IMR-90 (cell line): ENCODE data around the gene ESRRG. TPM values are rescaled to one million over a fixed set of nuclear protein-coding genes. Genes with fewer than 3 reads are reported as not detected.

Experiments
- ATAC-seq: fragments of 200-7000 bp; cut with Tn5 transposase; 2 replicates; pipeline ENCODE4 v1.9.1; 2020; ENCODE audit warnings: low read depth, mild to moderate bottlenecking, moderate library complexity
- BruUV-seq: library from RNA; stranded (reverse); fragments of 400-500 nt; replicated peaks from 2 replicates; lab custom pipeline; 2021; lab: Mats Ljungman, UMichigan
- CTCF ChIA-PET: fragments of 300-600 bp; formaldehyde crosslinking; extraction: SDS; loops from one replicate; lab custom pipeline; 2021; ENCODE audit warnings: antibody characterized with exemption; lab: Yijun Ruan, JAX
- POLR2A ChIA-PET: fragments of 300-600 bp; sonication (Branson Sonifier 250); formaldehyde crosslinking; loops from one replicate; lab custom pipeline; 2022; ENCODE audit warnings: antibody characterized with exemption; ENCODE audit not compliant: unreplicated experiment; lab: Charles Lee
- DNase-seq: peaks from one replicate; pipeline ENCODE4 v3.0.0; 2013
- H2AFZ ChIP-seq: replicated peaks from 2 replicates; pipeline ENCODE3; 2013; ENCODE audit warnings: low read length, mild to moderate bottlenecking; ENCODE audit not compliant: poor library complexity
- H2AK5ac ChIP-seq: 2 replicates; pipeline ENCODE4 v1.6.1; 2013; ENCODE audit warnings: low read depth, low read length, inconsistent platforms
- H2AK9ac ChIP-seq: replicated peaks from 2 replicates; pipeline ENCODE3; 2013; ENCODE audit warnings: mild to moderate bottlenecking, low read depth, low read length, moderate library complexity; ENCODE audit not compliant: poor library complexity
- H2BK120ac ChIP-seq: 2 replicates; pipeline ENCODE4 v1.6.1; 2013; ENCODE audit warnings: low read depth, low read length, inconsistent platforms
- H2BK15ac ChIP-seq: 3 replicates; pipeline ENCODE4 v1.6.1; 2013; ENCODE audit warnings: low read depth, low read length, inconsistent platforms
- H2BK20ac ChIP-seq: 2 replicates; pipeline ENCODE4 v1.6.1; 2013; ENCODE audit warnings: low read depth, mild to moderate bottlenecking, inconsistent platforms, low read length, moderate library complexity
- H2BK5ac ChIP-seq: 2 replicates; pipeline ENCODE4 v1.6.1; 2013; ENCODE audit warnings: mild to moderate bottlenecking, low read depth, low read length, inconsistent platforms; ENCODE audit not compliant: poor library complexity, severe bottlenecking
- H3K14ac ChIP-seq: replicated peaks from 2 replicates; pipeline ENCODE4 v1.6.1; 2013; ENCODE audit warnings: low read depth, low read length, inconsistent platforms
- H3K18ac ChIP-seq: 2 replicates; pipeline ENCODE4 v1.6.1; 2013; ENCODE audit warnings: low read depth, low read length, control low read depth
- H3K23ac ChIP-seq: 2 replicates; pipeline ENCODE4 v1.6.1; 2013; ENCODE audit warnings: low read depth, low read length, inconsistent platforms
- H3K27ac ChIP-seq: 2 replicates; pipeline ENCODE4 v1.5.1; 2013; ENCODE audit warnings: mild to moderate bottlenecking, control low read depth, low read length; ENCODE audit not compliant: insufficient read depth
- H3K27me3 ChIP-seq: 2 replicates; pipeline ENCODE4 v1.6.1; 2013; ENCODE audit warnings: low read length; ENCODE audit not compliant: control insufficient read depth, insufficient read depth
- H3K36me3 ChIP-seq: 2 replicates; pipeline ENCODE4 v1.6.1; 2013; ENCODE audit warnings: low read length, mixed read lengths; ENCODE audit not compliant: control insufficient read depth, insufficient read depth
- H3K4ac ChIP-seq: 2 replicates; pipeline ENCODE4 v1.6.1; 2013; ENCODE audit warnings: low read depth, low read length, inconsistent platforms
- H3K4me1 ChIP-seq: 2 replicates; pipeline ENCODE4 v1.6.1; 2013; ENCODE audit warnings: low read length, mixed read lengths; ENCODE audit not compliant: control insufficient read depth, insufficient read depth
- H3K4me2 ChIP-seq: 2 replicates; pipeline ENCODE4 v1.6.1; 2013; ENCODE audit warnings: low read depth, mild to moderate bottlenecking, control low read depth, low read length, moderate library complexity
- H3K4me3 ChIP-seq: 2 replicates; pipeline ENCODE4 v1.5.1; 2013; ENCODE audit warnings: low read depth, mild to moderate bottlenecking, control low read depth, low read length, moderate library complexity; ENCODE audit not compliant: insufficient read depth
- H3K56ac ChIP-seq: 2 replicates; pipeline ENCODE4 v1.6.1; 2013; ENCODE audit warnings: low read length, inconsistent platforms; ENCODE audit not compliant: insufficient read depth; ENCODE audit errors: extremely low read depth
- H3K79me1 ChIP-seq, 2 experiments: 2 replicates each; pipeline ENCODE4 v1.6.1; 2013; ENCODE audit warnings: low read length in 2 of 2, inconsistent platforms in 1 of 2, low read depth in 1 of 2
- H3K9ac ChIP-seq: 2 replicates; pipeline ENCODE4 v1.6.1; 2013; ENCODE audit warnings: low read depth, low read length, control low read depth
- H3K9me1 ChIP-seq: 2 replicates; pipeline ENCODE4 v1.6.1; 2013; ENCODE audit warnings: low read length, inconsistent platforms; ENCODE audit not compliant: insufficient read depth
- H3K9me3 ChIP-seq: 2 replicates; pipeline ENCODE4 v1.6.1; 2013; ENCODE audit warnings: low read length; ENCODE audit not compliant: control insufficient read depth, insufficient read depth
- H4K20me1 ChIP-seq: 2 replicates; pipeline ENCODE4 v1.6.1; 2013; ENCODE audit warnings: low read length, inconsistent platforms; ENCODE audit not compliant: insufficient read depth
- H4K5ac ChIP-seq: 2 replicates; pipeline ENCODE4 v1.6.1; 2013; ENCODE audit warnings: mild to moderate bottlenecking, low read depth, low read length, control low read depth
- H4K8ac ChIP-seq, 2 experiments: 2 replicates each; pipeline ENCODE4 v1.6.1; 2013; ENCODE audit warnings: low read depth in 2 of 2, low read length in 2 of 2, control low read depth in 1 of 2, inconsistent platforms in 1 of 2
- H4K91ac ChIP-seq: 2 replicates; pipeline ENCODE4 v1.6.1; 2013; ENCODE audit warnings: low read depth, low read length, inconsistent platforms; ENCODE audit not compliant: insufficient read depth
- BHLHE40 ChIP-seq: fragments of 150-350 bp; IDR thresholded peaks from 2 replicates; pipeline ENCODE4 v1.6.1; 2016; ENCODE audit warnings: mild to moderate bottlenecking, low read depth, low read length
- CEBPB ChIP-seq: IDR thresholded peaks from 2 replicates; pipeline ENCODE4 v1.6.1; 2012; ENCODE audit warnings: low read depth, low read length, improper control_type of control experiment
- CHD1 ChIP-seq: IDR thresholded peaks from 2 replicates; pipeline ENCODE4 v1.6.1; 2012; ENCODE audit warnings: low read depth, low read length, improper control_type of control experiment
- ELK1 ChIP-seq: fragments of 150-350 bp; IDR thresholded peaks from 2 replicates; pipeline ENCODE4 v1.6.1; 2016; ENCODE audit warnings: low read depth, mild to moderate bottlenecking, low read length, moderate library complexity, borderline replicate concordance
- FOS ChIP-seq: fragments of 150-350 bp; IDR thresholded peaks from 2 replicates; pipeline ENCODE4 v1.6.1; 2016; ENCODE audit warnings: low read depth, low read length
- MAFK ChIP-seq: IDR thresholded peaks from 2 replicates; pipeline ENCODE4 v1.6.1; 2012; ENCODE audit warnings: low read depth, low read length, improper control_type of control experiment
- MAZ ChIP-seq: IDR thresholded peaks from 2 replicates; pipeline ENCODE4 v1.6.1; 2012; ENCODE audit warnings: low read depth, mild to moderate bottlenecking, low read length, improper control_type of control experiment, moderate library complexity, borderline replicate concordance
- MXI1 ChIP-seq: IDR thresholded peaks from 2 replicates; pipeline ENCODE4 v1.6.1; 2012; ENCODE audit warnings: low read depth, mild to moderate bottlenecking, low read length, moderate library complexity, borderline replicate concordance
- NFE2L2 ChIP-seq: fragments of 150-350 bp; IDR thresholded peaks from 2 replicates; pipeline ENCODE4 v1.6.1; 2016; ENCODE audit warnings: low read depth, mild to moderate bottlenecking, low read length
- POLR2A ChIP-seq: IDR thresholded peaks from 2 replicates; pipeline ENCODE4 v1.6.1; 2012; ENCODE audit warnings: mild to moderate bottlenecking, low read depth, low read length
- RAD21 ChIP-seq: IDR thresholded peaks from 2 replicates; pipeline ENCODE4 v1.6.1; 2012; ENCODE audit warnings: low read length, improper control_type of control experiment
- RCOR1 ChIP-seq: IDR thresholded peaks from 2 replicates; pipeline ENCODE4 v1.6.1; 2012; ENCODE audit warnings: mild to moderate bottlenecking, low read length, improper control_type of control experiment; ENCODE audit not compliant: insufficient replicate concordance
- RFX5 ChIP-seq: IDR thresholded peaks from 2 replicates; pipeline ENCODE4 v1.8.0; 2012; ENCODE audit warnings: low read depth, mild to moderate bottlenecking, low read length, moderate library complexity
- SMC3 ChIP-seq: fragments of 150-350 bp; IDR thresholded peaks from 2 replicates; pipeline ENCODE4 v1.6.1; 2016; ENCODE audit warnings: low read depth, mild to moderate bottlenecking, antibody characterized with exemption, low read length, moderate library complexity
- USF2 ChIP-seq: fragments of 150-350 bp; IDR thresholded peaks from 2 replicates; pipeline ENCODE4 v1.6.1; 2017; ENCODE audit warnings: mild to moderate bottlenecking, antibody characterized with exemption, low read length, low read depth
- WGBS, 2 experiments: methylation state at CpG; one replicate each; pipeline versions ENCODE4 v1.1.5 to v1.1.7; 2013; ENCODE audit warnings: missing lambda C conversion rate in 2 of 2; ENCODE audit not compliant: insufficient read length in 1 of 2; ENCODE audit errors: extremely low coverage in 2 of 2; 5-methylcytosine and 5-hydroxymethylcytosine counted together
- dilution Hi-C: fragments of 300-500 bp; cut with HindIII; formaldehyde crosslinking; loops from one replicate; pipeline ENCODE4 v1.14.3; 2018; ENCODE audit warnings: low sequenced_read_pairs; ENCODE audit not compliant: unreplicated experiment
- in situ Hi-C: fragments of 300-500 bp; cut with MboI; formaldehyde crosslinking; loops from 3 replicates; pipeline ENCODE4 v1.14.3; 2019; ENCODE audit warnings: low sequenced_read_pairs, inconsistent platforms, mixed read lengths
- intact Hi-C: fragments of 100-400 bp; cut with micrococcal nuclease; formaldehyde crosslinking; loops from 2 replicates; pipeline ENCODE4 v1.10.0; 2022
- polyA plus RNA-seq, 3 experiments: library from polyadenylated mRNA; depleted of rRNA; stranded (reverse); fragments of >200 nt; gene quantifications; 2 replicates each; pipeline ENCODE4 v1.2.3, GENCODE V29; 2012; ENCODE audit warnings: low replicate concordance in 1 of 3
- total RNA-seq: library from RNA; depleted of rRNA; stranded (reverse); fragments of >200 nt; gene quantifications from 2 replicates; pipeline ENCODE4 v1.2.3, GENCODE V29; 2012
- TF ChIP-seq, protein P1 (sequence below): conservative IDR thresholded peaks from 2 replicates; pipeline ENCODE4 v1.5.1; 2012; ENCODE audit warnings: mild to moderate bottlenecking, low read depth, low read length, improper control_type of control experiment

The ESRRG gene
- total and polyA plus RNA-seq, 2 of the 4 experiments (the other 2 are of a cell fraction): 0.17 to 0.54 TPM

- BruUV-seq: no TSS peak
These were observed 258.7 kb downstream of the ESRRG start for GRCh38 chr1:216464489-216464888.

More at GRCh38 chr1:216464489-216464888, 258.7 kb downstream of the ESRRG start:
- Histone ChIP-seq H2BK120ac (no peak overlapping the region; the same call in 1 of the 2 replicates), H3K27ac (no peak overlapping the region), H2BK15ac (no peak overlapping the region), H3K18ac (peak overlapping the region; percentile 66), H3K4me1 (peaks cover 14% of the 10 kb centered on the region), H3K27me3 (no peaks in the 10 kb centered on the region), H3K9me1 (peaks cover 8% of the 10 kb centered on the region), H4K20me1 (no peaks in the 10 kb centered on the region), H2AFZ (no peak overlapping the region), H3K56ac (no peak overlapping the region), H2BK5ac (peak overlapping the region; percentile 93), H3K9me3 (no peaks in the 10 kb centered on the region), H3K36me3 (no peaks in the 10 kb centered on the region), H4K91ac (no peak overlapping the region), H3K79me1 (peaks cover 0 to 5% of the 10 kb centered on the region in 2 experiments; a peak in 1 of 4 replicates), H3K23ac (no peak overlapping the region), H3K4me2 (no peak overlapping the region), H2AK9ac (no peak overlapping the region), H3K4me3 (no peak overlapping the region), H3K14ac (no peak overlapping the region), H4K5ac (no peak overlapping the region), H4K8ac (peak overlapping the region in 1 of 2 experiments; percentile 28; a peak in 2 of 4 replicates), H2AK5ac (no peak overlapping the region), H3K9ac (no peak overlapping the region), H3K4ac (no peak overlapping the region), H2BK20ac (no peak overlapping the region)
- ATAC-seq (peak; percentile 92), DNase-seq (peak; percentile 98)
- intact Hi-C loops (loop anchor here (5.0 kb wide), 2 partner anchors 138 to 472 kb away; no protein-coding TSS in a partner anchor), in situ Hi-C loops (no loop called here), dilution Hi-C loops (no loop called here)
- CTCF ChIA-PET: interaction anchor here (0.8 to 0.9 kb wide), 2 partner anchors 9 to 112 kb away, joined by 3 to 5 read pairs; no protein-coding TSS in a partner anchor
- TF ChIP-seq MAZ: no peak
- no peak for TF ChIP-seq MXI1
- no peak for TF ChIP-seq ELK1
- peak; percentile 2; the same call in 1 of the 2 replicates for TF ChIP-seq BHLHE40
- TF ChIP-seq CHD1: no peak
- TF ChIP-seq NFE2L2: peak; percentile 92
- peak; percentile 49; the same call in 1 of the 2 replicates for TF ChIP-seq MAFK
- peak; percentile 100 for TF ChIP-seq RCOR1
- TF ChIP-seq FOS: peak; percentile 89
- no peak for TF ChIP-seq USF2
- TF ChIP-seq, protein P1, sequence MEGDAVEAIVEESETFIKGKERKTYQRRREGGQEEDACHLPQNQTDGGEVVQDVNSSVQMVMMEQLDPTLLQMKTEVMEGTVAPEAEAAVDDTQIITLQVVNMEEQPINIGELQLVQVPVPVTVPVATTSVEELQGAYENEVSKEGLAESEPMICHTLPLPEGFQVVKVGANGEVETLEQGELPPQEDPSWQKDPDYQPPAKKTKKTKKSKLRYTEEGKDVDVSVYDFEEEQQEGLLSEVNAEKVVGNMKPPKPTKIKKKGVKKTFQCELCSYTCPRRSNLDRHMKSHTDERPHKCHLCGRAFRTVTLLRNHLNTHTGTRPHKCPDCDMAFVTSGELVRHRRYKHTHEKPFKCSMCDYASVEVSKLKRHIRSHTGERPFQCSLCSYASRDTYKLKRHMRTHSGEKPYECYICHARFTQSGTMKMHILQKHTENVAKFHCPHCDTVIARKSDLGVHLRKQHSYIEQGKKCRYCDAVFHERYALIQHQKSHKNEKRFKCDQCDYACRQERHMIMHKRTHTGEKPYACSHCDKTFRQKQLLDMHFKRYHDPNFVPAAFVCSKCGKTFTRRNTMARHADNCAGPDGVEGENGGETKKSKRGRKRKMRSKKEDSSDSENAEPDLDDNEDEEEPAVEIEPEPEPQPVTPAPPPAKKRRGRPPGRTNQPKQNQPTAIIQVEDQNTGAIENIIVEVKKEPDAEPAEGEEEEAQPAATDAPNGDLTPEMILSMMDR: no peak
- TF ChIP-seq POLR2A: no peak
- no peak for TF ChIP-seq SMC3
- no peak for TF ChIP-seq RFX5
- no peak for TF ChIP-seq RAD21
- TF ChIP-seq CEBPB: peak; percentile 96
- POLR2A ChIA-PET: interaction anchor here (1.1 kb wide), 1 partner anchor 244 kb away, joined by 3 read pairs; no protein-coding TSS in a partner anchor
- no CpG with 5 or more reads among the region's 1 CpG for WGBS, 2 experiments
